ENCODE results near the gene BCHE. TPM values are rescaled to one million over a fixed set of nuclear protein-coding genes. Genes with fewer than 3 reads are reported as not detected.

The BCHE gene
- total and polyA plus RNA-seq, 2 of the 13 experiments (the other 11 are each of a cell fraction or from before 2014, with no cell fraction given), result not detected

DNA sequence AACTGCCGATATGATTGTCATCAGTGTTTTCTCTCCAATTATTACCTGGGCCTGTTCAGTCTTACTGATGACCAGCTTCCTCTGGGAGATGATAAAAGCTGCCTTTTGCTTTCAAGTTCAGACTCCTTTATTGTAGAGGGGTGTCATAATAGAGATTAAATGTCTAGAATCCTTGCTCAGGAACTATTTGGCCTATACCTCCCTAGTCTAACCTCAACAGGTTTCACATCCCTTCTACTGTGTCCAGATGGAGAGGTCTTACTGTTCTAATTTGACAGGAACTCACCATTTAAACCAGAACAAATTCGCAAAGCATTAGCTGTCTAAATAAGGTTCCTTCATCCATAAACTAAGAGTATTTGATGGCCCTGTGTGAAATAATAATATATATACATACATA lies 88.0 kb downstream of the BCHE start:
- no peaks in the 10 kb centered on the region; a peak in 1 of 5 replicates for H3K27me3 ChIP-seq (ENCODE audit: control insufficient read depth in 1 of 2, insufficient read depth in 2 of 2, low read length in 2 of 2)
- no peak for ATAC-seq
- no peaks in the 10 kb centered on the region for H3K4me1 ChIP-seq (ENCODE audit: insufficient read depth, low read length)
- intact Hi-C loops (cut with micrococcal nuclease; ENCODE audit: unreplicated experiment) (no loop called here), in situ Hi-C loops (cut with HindIII; ENCODE audit: extremely low pct_ligation_motif_present, low pct_unique_long_range_greater_than_20kb) (no loop called here)
- no TSS peak for BruUV-seq (replicated peaks)
- H3K4me3 ChIP-seq (replicated peaks in 1 of 3; ENCODE audit: insufficient read depth in 1 of 3, low read depth in 2 of 3, low read length in 3 of 3), result no peak overlapping the region
- DNase-seq (ENCODE audit: low spot score), result no peak
- 33% methylated on average over 2 of the region's 2 CpGs for WGBS (ENCODE audit: low lambda C conversion rate)
- H3K9me3 ChIP-seq (ENCODE audit: low read length), result no peaks in the 10 kb centered on the region
- H4K20me1 ChIP-seq (ENCODE audit: insufficient read depth, low read length), result no peaks in the 10 kb centered on the region
- no peak overlapping the region for H2AFZ ChIP-seq (ENCODE audit: low read length)
- no peak overlapping the region for H3K9ac ChIP-seq (ENCODE audit: insufficient read depth, low read depth, low read length)
- TF ChIP-seq ZNF180 (CRISPR knock-in tag; IDR thresholded peaks at IDR 0.05; ENCODE audit: borderline replicate concordance, low read depth), result no peak
- TF ChIP-seq ZFP36L2 (CRISPR knock-in tag; IDR thresholded peaks at IDR 0.05), result no peak
- no peak for TF ChIP-seq RORA (CRISPR knock-in tag; IDR thresholded peaks at IDR 0.05)
- TF ChIP-seq MTA3 (CRISPR knock-in tag; IDR thresholded peaks at IDR 0.05), result no peak
- TF ChIP-seq ZNF496 (CRISPR knock-in tag; IDR thresholded peaks at IDR 0.05; ENCODE audit: insufficient replicate concordance), result no peak
- TF ChIP-seq STAT5B (CRISPR knock-in tag; IDR thresholded peaks at IDR 0.05), result no peak
- TF ChIP-seq RFXANK (CRISPR knock-in tag; IDR thresholded peaks at IDR 0.05), result no peak
- TF ChIP-seq ARNTL (CRISPR knock-in tag; IDR thresholded peaks at IDR 0.05), result no peak
- no peak for TF ChIP-seq JUND (CRISPR knock-in tag; IDR thresholded peaks at IDR 0.05)
- TF ChIP-seq ZIK1 (CRISPR knock-in tag; IDR thresholded peaks at IDR 0.05; ENCODE audit: borderline replicate concordance, low read depth), result no peak
- no peak for TF ChIP-seq ATM (IDR thresholded peaks at IDR 0.05; ENCODE audit: borderline replicate concordance)
- no peak for TF ChIP-seq RXRA (CRISPR knock-in tag; IDR thresholded peaks at IDR 0.05)
- no peak for TF ChIP-seq ZNF333 (CRISPR knock-in tag; IDR thresholded peaks at IDR 0.05; ENCODE audit: borderline replicate concordance)
- TF ChIP-seq REXO4 (CRISPR knock-in tag; IDR thresholded peaks at IDR 0.05; ENCODE audit: borderline replicate concordance), result no peak
- no peak for TF ChIP-seq ZNF614 (CRISPR knock-in tag; IDR thresholded peaks at IDR 0.05; ENCODE audit: borderline replicate concordance)
- no peak for FAIRE-seq
- no peak overlapping the region for H3K27ac ChIP-seq (ENCODE audit: extremely low read length, insufficient read depth, low read length)
- no peak overlapping the region for H3K4me2 ChIP-seq (ENCODE audit: low read depth, low read length)
- ChIA-PET POLR2A (no interaction called here), CTCF (ENCODE audit: low intra/inter-chr PET ratio, low total read pairs) (no interaction called here)
- no peaks in the 10 kb centered on the region for H3K79me2 ChIP-seq (ENCODE audit: insufficient read depth, low read length)
- no peaks in the 10 kb centered on the region for H3K36me3 ChIP-seq (replicated peaks in 1 of 2; ENCODE audit: control insufficient read depth in 1 of 2, insufficient read depth in 2 of 2, low read length in 2 of 2)
